GM23248 (cell line): ENCODE measurements around the gene NAT9.

Experiments
- EZH2 ChIP-seq: fragments of 200-600 bp; sonication (generic); IDR thresholded peaks from 2 replicates; pipeline ENCODE4 v1.6.1; 2018; ENCODE audit warnings: antibody characterized with exemption, mild to moderate bottlenecking; ENCODE audit not compliant: insufficient read depth, poor library complexity, severe bottlenecking
- EZH2phosphoT487 ChIP-seq: fragments of 200-600 bp; sonication (generic); IDR thresholded peaks from 2 replicates; pipeline ENCODE4 v1.6.1; 2018; ENCODE audit warnings: antibody characterized with exemption, moderate library complexity, mild to moderate bottlenecking, low read depth; ENCODE audit not compliant: insufficient read depth

GRCh38 chr17:74770498-74771318 lies 5.4 kb downstream of the NAT9 start:
- no peak for TF ChIP-seq EZH2
- no peak for TF ChIP-seq EZH2phosphoT487
